Dedifferentiated amniotic fluid mesenchymal stem cell (primary cell): ENCODE data around the gene C6orf120.
"Not testable (repeated sequence)": the region's sequence is repeated elsewhere in the genome, so short reads cannot be mapped to it uniquely, and the experiment has no call there.

Experiments used
- DNase-seq: peaks from one replicate; pipeline ENCODE4 v3.0.0-alpha.2; 2016; ENCODE audit errors: extremely low spot score

C6orf120 gene

DNA sequence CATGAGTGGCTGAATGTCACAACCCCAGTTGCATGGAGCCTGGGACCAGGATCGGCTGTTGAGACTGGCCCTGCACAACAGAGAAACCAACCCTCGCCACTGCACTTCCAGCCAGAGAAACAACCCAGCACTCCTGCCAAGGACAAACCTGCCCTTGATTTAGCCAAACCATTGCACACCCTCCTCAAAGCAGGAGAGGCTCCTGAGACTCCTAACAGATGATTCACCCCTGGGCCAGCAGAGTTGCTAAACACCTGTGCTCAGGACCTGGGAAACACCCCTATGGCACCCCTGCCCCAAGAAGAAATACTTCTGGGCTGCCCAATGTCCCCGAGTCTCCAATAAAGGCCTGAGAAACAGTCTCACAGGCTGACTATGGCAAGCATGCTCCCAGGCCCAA lies 17.9 kb upstream of the C6orf120 start:
- DNase-seq, result no peak

DNA sequence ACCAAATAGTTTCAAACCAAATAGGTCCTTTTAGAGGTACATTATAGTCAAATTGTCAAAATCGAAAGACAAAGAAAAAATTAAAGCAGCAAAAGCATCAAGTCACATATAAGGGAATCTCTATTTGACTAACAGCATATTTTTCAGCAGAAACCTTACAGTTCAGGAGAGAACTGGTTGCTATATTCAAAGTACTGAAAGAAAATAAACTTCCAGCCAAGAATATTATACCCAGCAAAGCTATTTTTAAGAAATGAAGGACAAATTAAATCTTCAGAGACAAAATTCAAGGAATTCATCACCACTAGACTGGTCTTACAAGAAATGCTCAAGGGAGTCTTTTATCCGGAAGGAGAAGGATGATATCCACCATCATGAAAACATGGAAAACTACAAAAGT lies 16.1 kb upstream of the C6orf120 start:
- no peak for DNase-seq

DNA sequence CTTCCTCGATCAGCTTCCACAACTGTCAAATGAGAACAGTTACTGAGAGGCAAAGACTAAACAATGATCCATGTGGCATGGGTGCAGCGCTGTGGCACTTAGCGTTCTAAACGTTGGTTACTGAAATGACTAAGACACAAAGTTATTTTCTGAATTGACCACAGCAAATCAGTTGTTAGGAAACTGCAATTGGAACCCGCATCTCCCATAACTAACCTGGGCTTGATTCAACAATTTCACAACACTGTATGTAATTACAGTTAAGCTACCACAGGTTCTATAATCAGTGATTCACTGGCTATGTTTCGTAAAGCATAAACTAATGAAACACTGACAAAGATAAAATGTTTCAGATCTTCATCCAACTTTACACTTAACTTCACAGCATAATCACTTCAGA lies 12.6 kb upstream of the C6orf120 start:
- DNase-seq, result no peak

DNA sequence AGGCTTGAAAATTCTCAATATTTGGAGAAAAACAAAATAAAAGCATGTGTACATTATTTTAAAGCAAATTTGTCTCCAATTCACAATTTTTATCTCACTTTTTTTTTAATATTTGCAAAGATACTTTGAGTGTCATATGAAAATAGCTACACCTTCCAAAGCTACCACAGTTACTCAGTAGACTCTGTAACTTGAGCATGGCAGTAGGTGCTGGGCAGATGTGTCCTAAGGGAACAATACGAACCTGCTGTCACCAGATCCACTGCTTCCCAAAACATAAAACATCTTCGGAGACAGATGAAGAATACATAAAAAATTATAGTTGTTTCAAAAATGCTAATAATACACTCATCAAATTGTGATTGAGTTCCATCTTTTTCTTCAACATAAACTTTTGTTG lies 10.7 kb upstream of the C6orf120 start:
- DNase-seq, result no peak

DNA sequence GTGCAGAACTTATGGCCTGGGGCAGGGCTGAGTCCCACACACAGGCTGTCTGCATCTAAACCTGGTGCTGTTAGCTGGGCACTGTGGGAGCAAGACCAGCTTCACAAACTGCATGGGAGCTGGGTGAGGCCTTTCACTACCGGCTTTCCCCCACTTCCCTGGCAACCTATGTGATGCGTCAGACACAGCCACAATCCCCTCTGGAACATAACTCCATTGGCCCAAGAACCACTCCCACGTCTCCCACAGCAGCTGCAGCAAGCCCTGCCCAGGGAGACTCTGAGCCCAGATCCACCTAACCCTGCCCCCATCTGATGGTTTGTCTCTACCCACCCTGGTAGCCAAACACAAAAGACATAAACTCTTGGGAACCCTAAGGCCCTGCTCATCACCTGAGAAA lies 9.4 kb upstream of the C6orf120 start:
- no peak for DNase-seq

DNA sequence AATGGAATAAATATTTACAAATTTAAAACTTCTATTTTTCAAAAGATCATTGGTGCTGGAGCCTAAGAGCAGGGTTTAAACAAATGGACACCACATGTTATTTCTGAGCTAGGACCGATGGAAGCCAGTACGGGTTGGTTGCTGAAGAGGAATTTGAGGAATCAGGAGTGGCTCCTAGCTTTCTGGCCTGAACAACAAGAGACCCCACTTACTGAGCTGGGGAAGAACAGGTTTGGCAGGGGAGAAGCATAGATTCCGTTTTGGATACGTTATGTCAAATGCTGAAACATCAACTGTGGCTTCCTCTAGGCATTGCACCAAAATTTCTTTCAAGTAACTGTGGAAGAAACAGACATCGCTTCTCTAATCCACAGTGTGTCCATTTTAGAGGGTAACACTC lies 6.8 kb upstream of the C6orf120 start:
- DNase-seq, result no peak

DNA sequence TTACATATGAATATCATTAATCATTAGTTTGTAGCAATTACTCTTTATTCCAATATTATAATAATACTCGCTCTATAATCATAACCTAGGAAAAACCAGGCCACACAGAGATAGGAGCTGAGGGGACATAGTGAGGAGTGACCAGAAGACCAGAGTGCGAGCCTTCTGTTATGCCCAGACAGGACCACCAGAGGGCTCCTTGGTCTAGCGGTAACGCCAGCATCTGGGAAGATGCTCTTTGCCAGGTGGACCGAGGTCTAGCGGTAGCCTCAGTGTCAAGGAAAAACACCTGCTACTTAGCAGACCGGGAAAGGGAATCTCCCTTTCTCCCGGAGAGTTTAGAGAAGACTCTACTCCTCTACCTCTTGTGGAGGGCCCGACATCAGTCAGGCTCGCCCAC lies 4.8 kb upstream of the C6orf120 start:
- not testable (repeated sequence) for DNase-seq

DNA sequence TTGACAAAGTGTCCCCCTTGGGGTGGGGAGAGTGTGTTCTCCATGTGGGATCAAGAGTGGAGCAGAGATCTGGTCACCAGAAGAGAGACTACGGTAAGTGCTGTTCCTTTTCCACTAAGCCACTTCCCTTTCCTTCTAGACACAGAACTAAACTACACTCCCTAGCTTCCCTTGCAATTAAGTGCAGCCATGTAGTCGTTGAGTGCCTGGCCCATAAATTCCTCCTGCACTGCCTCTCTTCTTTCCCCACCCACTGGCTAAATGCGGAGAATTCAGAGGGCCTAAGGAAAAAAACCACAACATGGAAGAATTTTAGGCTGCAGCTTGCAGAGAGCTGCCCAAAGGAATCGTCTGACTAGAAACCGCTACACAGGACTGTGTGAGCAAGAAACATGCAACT lies 1.6 kb upstream of the C6orf120 start:
- no peak for DNase-seq

DNA sequence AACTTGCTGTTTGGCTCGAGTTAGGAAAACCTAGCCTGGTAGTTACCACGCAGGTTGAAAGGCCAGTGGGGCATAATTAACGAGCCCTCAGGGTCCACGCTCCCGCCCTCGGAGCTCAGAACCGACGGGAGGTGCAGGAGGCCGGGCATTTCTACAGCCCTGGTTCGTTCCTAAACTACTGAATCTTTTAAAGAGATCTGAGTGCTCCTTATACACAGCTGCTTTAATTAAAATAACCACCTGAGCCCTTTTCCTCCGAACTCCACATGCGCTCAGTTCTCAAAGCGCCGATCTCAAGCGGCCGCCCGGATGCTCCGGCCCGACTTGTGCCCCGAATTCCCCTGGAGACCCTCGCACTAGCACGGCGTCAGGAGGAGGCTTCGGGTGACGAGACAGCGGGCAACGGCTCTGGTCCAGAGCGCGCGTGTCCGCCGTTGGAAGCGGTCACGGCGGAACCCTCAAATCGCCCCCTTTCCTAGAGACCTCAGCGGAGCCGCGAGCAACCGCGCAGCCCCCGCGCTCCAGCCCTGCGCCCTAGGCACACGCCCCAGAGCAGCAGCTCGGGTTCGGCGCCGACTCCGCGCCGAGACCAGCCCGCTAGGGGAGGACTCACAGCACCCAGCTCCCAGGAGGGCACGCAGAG lies 494 bp upstream of the C6orf120 start:
- no peak for DNase-seq

DNA sequence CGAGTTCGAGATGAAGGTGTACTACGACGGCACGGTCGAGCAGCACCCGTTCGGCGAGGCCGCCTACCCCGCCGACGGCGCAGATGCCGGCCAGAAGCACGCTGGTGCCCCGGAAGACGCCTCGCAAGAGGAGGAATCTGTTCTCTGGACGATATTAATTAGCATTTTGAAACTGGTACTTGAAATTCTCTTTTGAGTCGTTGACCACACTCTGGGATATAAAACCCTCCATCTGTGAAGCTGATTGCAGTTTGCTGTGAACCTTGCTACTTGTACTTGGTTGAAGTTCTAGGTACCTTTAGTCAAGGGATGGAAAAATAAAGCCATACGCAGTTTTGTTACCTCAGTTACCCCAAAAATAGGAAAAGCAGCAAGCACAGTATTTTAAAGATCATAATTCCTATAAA lies 917 bp downstream of the C6orf120 start:
- DNase-seq, result no peak

DNA sequence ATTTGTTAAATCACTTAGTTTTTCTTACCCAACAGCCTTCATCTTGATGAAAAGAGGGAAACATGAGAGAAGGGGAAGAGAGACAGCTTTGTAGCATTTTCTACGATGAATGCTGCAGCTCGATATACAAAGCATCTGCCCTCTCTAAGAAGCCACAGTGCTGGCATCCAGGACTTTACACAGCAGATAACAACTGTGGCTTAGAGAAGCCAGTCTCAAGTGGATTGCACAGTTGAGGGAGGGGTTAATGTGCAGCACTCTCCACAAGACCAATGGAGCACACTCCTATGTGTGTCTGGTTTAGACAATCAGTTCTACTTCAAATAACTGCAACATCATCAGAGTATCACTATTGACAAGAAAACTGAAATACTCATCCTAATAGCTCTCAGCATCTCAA lies 5.8 kb downstream of the C6orf120 start:
- no peak for DNase-seq

DNA sequence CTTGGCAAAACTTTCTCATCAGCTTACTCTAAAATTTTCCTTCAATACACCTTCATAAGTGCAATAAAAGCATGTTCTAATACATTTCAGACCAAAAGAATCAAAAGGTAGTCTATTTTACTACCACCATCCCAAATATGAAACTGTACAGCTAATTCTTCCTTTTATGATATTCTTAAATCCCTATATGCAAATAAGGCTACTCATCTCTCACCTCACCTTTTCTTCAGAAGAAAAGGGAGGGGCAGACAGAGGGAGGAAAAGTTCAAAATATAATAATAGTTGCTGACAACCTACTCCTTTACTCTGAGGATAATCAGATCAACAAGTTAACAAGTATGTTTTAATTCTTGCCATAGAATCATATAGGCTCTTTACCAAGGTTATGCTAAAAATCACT lies 7.4 kb downstream of the C6orf120 start:
- no peak for DNase-seq

DNA sequence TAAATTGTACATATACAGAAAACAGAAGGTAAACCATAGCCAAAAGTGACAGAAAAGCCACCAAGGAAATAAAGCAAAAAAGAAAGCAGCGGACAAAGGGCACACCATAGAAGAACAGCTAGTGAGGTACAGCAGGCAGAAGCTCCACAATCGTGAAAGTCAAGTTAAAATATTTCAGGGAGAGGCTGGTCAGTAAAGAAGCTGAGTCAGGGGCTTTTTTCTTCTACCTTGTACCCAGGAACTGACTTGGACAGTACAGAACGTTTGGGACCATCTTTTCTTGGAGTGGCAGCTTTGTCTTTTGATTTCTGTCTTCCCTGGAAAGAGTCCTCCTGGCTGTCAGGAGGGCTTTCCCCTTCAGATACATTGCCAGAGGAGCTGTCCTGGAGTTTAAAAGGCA lies 8.1 kb downstream of the C6orf120 start:
- no peak for DNase-seq

DNA sequence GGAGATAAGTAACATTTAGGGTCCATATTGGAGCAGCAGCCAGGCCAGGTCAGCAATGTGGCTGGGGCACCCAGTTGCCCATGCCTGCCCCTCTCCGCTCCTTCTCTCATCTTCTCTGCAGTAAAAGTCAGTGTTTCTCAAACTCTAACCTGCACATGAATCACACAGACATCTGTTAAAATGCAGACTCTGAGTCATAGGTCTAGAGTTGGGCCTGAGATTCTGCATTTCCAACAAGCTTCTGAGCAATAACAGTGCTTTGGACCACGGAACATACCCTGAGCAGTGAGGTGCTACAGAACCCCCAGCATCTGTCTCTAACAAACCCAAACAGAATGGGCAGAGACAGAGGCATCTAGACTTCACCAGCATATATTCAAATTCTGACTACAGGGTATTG lies 12.3 kb downstream of the C6orf120 start:
- DNase-seq, result no peak

DNA sequence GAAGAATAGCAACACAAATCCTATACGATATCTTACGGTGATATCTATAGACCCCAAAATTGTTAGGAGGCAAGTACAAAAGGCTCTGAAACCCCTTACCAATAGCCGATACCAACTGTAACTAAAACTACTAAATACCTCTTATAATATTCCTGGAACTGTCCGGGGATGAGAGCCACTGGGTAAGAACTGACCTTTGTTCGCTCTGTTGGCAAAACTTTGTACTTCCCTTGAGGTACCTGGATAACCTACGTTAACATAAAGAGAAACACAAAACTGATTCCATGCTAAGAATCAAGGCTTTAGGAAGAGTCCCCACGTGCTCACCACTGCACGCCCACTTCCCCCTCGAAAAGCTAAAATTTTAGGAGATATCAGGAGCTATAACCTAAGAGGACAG lies 12.7 kb downstream of the C6orf120 start:
- DNase-seq, result no peak

DNA sequence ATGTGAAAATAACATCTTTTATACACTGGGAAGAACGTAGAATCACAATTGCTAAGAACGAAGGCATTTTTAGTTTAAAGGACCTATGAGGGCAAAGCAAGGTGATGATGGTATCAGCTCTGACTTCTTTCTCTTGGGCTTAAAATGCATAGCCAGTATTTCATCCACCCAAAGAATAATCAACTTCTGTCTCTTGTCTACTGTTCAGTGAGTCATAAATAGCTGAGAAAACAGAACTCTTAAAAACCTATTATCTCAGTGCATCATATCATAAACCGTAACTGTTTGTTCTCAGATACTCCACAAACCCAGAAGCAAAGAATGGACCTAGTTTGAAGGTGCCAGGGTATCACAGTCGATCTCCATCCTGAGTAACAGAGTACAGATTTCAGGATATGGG lies 17.2 kb downstream of the C6orf120 start:
- DNase-seq, result no peak

DNA sequence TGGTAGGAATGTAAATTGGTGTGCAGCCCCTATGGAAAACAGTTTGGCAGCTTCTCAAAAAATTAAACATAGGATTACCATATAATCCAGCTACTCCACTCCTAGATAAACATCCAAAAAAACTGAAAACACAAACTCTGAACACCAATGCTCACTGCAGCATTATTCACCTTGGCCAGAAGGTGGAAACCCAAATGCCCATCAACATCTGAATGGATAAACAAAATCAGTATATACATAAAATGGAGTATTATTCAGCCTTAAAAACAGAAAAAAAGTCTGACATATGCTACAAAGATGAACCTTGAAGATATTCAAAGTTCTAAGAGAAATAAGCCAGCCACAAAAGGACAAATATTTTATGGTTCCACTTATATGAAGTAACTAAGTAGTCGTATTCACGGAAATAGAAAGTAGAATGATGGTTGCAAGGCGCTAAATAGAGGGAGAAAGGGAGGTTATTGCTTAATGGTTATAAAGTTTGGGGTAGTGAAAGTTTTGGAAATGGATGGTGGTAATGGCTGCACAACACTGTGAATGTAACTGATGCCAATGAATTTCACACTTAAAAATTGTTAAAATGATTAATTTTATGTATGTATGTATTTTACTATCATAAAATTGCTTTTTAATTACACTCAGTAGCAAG lies 18.4 kb downstream of the C6orf120 start:
- no peak for DNase-seq

DNA sequence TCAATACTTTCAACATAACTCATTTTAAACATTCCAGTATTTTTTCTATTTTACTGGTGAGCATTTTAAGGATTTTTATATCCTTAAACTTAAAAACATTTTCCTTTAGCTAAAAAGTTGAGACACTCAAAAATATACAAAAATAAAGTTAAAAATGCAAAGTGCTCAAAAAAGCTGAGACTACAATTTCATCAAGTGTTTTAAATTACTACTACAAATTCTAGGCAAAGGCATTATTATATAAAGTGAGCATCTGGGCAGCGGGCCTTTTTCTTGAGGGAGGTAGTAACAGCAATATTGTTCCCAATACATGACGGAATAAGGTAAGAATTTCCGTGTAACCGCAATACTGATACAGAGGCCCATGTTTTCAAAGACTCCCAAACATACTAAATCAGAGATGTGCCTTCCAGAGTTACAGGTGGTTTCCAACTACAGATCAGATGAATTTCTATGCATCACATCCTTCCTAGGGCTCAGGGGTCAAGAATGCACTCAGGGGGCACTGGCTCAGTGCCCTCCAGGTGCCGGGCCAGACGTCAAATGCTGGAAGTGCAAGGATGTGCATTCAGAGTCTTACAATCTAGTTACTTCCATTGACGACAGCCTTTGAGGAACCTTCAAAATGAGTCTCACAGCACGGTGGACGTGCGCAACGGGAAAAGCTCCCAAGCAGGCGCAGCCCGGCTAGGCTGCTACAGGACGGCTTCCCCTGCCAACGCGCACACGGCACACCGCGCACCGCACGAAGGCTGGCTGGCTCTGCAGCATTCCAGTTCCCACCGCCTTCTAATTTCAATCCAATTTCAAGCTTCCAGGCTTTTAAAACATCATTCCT lies 20.7 kb downstream of the C6orf120 start:
- no peak for DNase-seq

DNA sequence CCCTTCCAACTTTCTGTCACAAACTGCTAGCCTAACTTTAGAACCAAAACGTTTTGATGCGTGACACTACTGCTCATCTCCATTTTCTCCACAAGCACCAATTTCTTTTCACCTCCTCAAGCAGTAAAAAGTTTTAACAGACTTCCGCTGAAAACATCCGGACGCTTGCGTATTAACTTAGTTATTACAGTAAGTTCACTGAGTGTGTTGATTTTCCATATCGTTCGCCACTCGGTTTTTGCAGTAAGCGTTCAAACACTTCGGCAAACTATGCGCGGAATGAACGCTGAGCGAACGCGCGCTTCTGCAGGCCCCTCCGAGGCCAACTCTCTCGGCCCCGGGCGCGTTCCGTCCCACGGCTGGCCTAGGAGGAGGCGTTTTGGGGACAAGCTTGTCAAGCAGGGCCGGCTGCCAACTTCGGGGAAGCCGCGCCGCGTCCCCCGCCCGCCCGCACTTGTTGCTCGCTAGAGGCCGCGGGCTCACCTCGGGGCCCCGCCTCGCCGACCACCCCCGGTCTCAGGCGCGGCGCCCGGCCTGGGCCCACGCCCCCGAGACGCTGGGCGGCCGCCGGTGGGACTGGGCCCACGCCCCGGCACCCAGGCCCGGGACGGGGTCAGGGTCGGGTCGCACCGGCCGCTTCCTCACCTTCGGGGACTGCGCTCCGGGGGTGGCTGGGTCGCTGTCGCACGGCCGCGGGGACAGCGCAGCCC lies 21.4 kb downstream of the C6orf120 start:
- DNase-seq, result no peak

DNA sequence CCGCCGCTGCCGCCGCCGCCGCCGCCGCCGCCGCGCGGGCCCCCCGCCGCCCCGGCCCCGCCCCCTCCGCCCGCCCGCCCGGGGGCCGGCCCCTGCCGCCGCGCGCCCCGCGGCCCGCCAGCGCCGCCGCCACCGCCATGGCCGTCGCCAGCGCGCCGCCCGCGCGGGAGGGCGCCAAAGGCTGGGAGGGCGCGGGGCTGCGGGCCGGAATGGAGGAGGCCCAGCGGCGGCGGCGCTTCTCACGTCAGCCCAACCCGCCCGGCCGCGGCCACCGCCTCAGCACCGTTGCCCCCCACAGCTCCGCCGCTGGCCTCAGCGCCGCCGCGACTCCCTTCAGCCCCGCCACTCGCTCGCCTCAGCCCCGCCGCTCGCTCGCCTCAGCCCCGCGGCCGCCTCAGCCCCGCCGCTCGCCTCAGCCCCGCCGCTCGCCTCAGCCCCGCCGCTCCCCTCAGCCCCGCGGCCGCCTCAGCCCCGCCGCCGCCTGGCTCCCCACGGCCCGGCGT lies 22.1 kb downstream of the C6orf120 start:
- no peak for DNase-seq

DNA sequence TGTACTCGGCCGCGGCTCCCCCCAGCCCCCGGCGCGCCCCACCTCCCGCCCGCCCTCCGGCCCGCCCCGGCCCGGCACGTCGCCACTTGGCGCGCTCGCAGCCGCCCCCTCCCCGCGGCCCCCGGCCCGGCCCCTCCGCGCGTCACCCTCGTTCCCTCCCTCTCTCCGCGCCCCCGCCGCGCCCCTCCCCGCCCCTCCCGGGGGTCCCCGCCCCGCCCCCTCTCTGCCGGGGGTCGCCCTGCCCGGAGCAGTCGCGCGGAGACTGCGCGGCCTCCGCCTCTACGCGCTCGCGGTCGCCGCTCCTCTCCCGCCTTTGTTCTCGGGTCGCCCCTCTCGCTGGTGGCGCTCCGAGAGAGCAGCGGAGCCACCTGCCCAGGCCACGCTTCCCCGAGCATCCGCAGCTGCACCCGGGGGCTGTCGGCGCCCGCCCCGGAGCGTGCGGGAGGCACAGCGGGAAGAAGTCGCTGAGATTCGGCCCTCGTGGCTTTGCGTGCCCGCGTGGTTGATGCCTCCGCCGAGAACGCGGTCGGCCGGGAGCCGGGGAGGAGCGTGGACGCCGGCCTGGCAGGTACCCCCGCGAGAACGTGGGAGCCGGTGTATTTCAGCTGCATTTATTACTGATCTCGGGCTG lies 22.7 kb downstream of the C6orf120 start, which contains the start of gene PHF10:
PHF10 (minus strand) TSS at position 7 of the 631 bp plus-strand sequence. CDS start 569 bp downstream, outside the sequence.
- DNase-seq, result no peak
